ENCODE results near the gene STRN4.

GRCh38 chr19:46788968-46789338, 42.7 kb upstream of the STRN4 start:
- TF ChIP-seq CTCF (IDR thresholded peaks at IDR 0.05) (no peak), EZH2 (IDR thresholded peaks at IDR 0.05; ENCODE audit: borderline replicate concordance, insufficient read depth, low read depth, low read length, poor library complexity, severe bottlenecking) (no peak)
